HG02798 (cell line): ENCODE results near the gene SERPINH1.
A peak's percentile ranks its signal among the peaks of the same experiment; 100 is the strongest.

Experiments
- ATAC-seq: cut with Tn5 transposase; IDR thresholded peaks from one replicate; pipeline ENCODE4 v1.9.1; 2021; ENCODE audit warnings: mild to moderate bottlenecking; ENCODE audit not compliant: unreplicated experiment, poor library complexity

Gene SERPINH1

DNA sequence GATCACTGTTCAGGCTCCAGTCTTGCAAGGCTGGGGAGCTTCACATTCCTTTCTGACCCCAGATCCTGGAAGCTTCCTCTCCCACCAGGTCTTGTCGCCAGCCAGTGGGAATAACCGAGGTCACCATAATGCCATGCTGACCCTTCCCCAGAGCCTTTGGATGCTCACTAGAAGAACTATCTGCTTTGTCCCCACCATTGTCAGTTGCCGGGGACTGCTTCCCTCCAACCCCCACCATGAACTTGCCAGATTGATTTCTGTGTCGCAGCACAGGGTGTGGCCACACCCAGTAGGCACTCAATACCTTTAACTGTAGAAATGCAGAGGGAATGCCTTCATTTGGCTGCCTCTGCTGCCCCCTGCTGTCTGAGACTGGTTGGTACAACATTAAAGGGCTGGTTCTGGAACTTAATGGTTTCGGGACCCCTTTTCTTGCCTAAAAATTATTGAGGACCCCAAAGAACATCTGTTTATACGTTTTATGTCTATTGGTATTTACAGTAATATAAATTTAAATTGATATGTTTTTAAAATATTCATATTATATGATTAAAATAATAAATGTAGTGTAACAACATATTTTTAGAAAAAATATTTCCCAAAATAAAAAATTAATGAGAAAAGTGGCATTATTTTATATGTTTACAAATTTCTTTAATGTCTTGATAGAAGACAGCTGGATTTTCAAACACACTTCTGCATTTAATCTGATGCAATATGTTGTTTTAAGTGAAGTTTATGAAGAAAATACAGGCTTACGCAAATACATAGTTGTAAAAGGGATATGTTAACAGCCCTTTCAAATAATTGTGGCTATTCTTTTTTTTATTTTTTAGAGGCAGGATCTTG lies 29.6 kb upstream of the SERPINH1 start:
- peak; percentile 35 for ATAC-seq

DNA sequence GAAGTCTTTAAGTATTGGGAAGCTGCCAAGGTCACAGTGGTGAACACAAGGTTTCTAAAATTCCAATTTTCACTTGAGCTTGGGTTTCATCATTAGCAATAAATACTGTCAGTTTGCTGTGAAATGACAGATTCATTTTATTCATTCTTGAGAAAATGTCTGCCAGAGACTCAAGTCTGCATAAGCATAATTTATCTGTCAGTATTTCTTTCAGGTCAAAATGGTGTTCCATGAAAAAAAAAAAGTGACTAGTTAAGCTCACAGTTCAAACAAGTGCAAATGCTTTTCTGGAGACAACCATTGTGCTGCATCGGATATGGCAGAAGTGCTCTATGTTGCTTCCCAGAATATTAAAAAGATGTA lies 28.2 kb upstream of the SERPINH1 start:
- ATAC-seq = no peak

DNA sequence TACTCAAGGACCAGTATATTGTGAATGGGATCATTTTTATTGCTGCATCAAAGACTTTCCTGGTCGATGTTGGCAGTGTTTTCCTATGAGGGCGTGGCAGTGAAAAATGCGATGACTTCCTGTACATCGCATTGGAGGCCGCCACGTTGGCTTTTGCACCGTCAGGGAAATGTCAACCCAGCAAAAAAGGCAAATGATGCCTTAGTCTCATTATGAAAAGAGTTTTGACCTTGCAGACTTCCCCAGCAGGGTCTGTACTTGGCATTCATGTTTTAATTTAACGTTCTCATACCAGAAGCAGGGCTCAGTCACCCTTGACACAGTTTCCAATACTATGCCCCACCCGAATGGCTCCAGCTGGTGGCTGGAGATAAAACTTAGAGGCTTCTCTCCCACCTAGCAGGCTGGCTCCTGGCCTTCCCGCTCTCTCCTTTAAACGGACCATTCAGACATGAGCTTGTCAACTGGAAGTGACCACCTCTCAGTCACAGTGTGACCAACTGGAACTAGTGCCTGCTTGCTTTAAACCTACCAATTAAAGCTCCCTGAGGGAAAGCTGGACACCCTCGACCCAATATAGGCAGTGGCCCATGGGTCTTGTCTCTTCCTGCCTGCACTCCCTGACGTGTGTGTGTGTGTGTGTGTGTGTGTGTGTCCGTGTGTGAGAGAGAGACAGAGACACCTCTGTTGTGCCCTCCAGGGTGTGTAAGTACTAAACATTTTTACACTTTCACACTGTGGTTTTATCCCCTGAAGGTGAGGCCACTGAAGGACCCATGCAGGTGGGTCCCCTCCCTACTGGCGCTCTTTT lies 27.6 kb upstream of the SERPINH1 start:
- no peak for ATAC-seq

DNA sequence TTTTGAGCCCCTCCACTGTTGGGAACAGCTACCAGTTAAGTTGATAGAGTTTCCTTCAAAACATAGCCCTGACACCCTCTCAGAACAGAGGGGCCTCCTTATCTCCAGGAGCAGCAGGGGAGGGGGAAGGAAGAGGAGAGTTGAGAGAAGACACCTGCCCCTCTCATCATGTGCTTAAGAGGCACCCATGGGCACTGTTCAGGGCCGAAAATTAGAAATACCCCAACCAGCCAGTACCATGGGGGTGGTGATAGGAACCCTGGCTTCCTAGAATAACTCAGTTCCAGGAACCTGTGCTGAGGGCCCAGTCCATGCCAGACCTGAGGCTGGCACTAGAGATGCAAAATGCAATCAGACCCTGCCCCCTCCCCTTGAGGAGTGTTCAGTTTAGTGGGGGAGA lies 27.0 kb upstream of the SERPINH1 start:
- no peak for ATAC-seq

DNA sequence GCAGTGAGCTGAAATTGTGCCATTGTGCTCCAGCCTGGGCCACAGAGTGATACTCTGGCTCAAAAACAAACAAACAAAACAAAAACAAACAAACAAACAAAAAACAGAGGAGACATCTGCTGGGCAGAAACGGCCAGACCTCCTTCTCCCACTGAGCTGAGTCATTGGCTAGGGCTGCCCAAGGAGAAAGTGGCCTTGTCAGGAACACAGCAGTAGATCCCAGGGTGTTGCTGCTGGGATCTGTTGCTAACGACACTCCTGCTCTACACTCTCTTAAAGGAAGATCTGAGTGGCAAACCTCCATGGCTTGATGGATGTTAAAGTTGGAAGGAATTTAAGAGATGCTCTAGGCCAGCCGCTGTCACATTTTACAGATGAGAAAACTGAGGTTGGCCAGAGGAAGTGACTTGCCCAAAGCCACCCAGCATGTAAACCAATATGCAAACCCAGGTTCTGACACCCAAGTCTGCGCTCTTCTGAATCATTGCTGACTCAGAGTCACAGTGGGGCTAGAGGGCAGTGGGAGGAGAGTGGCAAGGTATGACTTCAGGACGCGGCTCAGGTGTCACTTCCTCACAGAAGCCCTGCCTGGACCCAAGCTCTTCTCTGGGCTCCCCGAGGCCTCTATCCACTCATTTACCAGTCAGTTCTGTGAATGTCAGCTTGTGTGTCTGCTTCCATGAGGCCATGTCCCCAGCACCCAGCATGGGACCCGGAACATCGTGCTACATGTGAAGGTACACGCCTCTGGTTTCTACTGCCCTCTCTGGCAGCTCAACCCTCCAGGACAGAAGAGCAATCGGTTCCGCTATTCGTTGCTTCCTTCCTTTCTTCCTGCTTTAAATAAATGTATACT lies 25.0 kb upstream of the SERPINH1 start:
- peak; percentile 86 for ATAC-seq

DNA sequence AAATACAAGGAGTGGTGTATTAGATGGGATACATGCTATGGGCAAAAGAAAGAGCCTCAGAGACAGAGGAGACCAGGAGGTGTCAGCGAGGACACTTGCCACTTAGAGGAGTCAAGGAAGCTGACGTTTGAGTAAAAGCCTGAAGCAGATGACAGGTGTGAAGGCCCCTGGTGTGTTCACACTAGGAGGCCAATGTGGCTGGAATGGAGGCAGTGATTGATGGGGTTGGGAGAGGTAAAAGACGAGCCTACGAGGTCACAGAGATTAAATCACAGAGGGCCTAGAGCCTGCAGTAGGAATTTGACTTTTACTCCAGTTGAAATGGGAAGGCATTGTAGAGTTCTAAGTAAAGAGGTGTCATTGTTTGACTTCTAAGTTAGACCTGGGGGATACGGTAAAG lies 24.3 kb upstream of the SERPINH1 start:
- no peak for ATAC-seq

DNA sequence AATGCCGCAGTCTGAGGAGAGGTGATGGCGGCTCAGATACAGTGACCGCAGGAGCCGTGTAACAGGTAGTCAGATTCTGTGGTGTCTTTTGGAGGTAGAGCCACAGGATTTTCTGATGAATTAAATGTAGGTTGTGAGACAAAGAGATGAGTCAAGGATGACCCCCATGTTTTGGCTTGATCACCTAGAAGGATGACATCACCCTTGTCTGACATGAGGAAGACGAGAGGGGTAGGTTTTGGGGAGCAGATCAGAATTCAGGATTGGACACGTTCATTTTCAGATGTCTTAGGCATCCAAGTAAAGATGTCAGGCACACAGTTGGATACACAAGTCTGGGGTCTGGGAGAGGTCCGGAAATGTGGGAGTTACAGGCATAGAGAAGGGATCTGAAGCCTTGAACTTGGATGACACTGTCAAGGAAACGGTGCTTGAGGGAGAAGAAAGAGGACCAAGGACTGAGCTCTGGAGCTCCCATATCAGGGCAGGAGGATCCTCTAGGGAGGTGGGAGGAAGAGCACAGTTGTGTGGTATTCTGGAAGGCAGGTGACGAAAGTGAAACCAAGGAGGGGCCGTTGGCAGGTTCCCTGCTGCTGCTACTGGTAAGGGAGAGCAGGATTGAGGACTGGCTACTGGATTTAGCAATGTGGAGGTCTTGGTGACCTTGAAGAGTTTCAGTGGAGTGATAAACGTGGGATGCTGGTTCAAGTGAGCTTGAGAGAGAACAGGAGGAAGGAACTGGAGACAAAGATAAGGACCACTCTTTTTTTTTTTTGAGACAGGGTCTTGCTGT lies 23.7 kb upstream of the SERPINH1 start:
- no peak for ATAC-seq

DNA sequence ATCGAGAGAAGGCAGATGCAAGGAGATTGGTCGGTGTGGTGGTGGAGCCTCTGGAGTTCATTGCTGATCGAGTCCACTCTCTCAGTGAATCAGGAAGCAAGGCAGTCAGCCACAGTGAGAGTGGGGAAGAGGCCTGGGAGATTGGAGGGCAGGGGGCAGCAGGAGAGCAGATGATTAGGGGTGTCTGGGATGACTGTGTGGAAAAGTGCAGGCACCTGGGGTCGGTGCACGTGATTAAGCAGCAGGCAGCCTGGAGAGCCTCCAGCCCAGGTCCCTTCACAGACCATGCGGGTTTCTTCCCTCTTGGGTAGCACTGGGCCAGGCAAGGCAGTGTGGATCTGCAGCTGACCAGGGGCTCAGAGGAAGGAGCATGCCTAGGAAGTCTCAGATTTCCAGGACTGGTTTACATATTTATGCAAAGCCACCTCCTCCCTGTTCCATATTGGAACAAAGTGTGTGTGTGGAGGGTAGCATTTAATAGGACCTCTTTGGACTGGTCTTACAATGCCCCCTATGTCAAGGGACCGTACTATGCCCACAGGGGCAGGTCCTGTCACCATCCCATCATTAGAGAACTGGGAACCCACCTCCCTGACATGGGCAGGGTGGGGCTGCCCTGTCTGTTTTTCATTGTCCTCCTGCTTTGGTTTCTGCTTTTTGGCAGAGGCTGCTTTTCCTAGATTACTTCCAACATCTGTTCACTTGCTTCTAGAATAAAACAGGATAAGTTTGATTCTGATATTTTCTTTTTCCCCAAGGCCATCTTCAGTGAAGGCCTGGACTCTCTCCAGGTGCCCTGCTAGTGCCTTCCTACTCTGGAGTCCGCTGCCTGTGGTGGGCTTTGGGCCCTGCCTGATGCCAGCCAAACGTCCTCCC lies 22.4 kb upstream of the SERPINH1 start:
- no peak for ATAC-seq

DNA sequence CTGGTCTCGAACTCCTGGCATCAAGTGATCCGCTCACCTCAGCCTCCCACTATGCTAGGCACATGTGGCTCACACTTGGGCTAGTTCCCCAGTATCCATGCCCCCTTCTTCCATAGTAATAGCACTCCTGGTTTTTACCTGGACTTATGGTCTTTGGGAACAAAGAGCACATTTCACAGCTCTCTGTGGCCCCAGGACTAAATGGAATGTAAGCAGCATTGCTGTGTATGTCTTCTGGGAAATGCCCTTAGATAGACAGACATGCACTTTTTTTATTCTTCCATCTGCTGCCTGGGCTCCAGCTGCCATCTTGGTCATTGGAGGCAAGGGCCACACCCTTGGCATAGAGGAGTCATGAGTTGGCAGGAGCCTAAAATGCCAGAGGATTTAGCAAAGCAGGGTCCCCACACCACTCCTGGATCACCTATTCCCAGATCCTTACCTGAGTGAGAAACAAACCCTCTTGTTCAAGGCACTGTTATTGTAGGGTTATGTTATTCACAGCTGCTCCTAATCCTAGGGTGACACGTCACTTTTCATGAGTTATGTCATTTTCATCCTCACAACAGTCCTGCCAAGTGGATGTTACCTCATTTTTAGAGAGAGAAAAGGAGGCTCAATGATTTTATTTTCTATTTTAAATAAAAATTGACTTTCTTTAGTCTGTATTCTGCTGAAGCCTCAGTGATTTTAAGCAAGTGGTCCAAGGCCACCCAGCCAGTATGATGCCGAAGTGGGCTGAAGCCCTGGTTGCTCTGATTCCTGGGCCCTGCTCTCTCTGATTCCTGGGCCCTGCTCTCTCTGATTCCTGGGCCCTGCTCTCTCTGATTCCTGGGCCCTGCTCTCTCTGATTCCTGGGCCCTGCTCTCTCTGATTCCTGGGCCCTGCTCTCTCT lies 20.6 kb upstream of the SERPINH1 start:
- ATAC-seq = no peak

DNA sequence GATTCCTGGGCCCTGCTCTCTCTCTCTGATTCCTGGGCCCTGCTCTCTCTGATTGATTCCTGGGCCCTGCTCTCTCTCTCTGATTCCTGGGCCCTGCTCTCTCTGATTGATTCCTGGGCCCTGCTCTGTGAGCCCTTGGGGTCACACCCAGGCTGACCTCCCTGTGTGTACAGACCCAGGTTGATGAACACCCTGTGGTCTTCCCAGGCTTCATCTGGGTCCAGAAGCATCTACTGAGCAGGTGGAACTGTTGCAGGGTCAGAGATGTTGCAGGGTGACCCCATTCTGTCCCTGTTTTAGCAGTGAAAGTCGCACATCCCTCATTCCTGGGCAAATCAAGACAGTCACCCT lies 20.0 kb upstream of the SERPINH1 start:
- no peak for ATAC-seq

DNA sequence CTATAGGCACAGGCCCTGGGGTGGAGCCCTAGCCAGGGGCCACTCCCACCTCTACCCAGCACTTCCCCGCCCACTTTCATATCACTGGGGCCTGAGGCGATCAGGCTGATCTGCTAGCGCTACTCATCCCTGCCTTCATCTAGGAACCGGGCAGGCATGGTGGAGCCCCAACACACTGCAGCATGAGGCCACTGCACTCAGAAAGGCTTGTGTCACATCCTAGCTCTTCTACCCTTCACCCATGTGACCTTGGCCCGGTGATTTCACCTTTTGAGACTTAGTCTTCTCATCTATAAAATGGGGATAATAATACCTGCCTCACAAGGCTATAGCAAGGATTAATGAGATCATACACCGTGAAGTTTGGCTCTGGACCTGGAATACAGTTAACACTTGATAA lies 18.2 kb upstream of the SERPINH1 start:
- ATAC-seq = no peak

DNA sequence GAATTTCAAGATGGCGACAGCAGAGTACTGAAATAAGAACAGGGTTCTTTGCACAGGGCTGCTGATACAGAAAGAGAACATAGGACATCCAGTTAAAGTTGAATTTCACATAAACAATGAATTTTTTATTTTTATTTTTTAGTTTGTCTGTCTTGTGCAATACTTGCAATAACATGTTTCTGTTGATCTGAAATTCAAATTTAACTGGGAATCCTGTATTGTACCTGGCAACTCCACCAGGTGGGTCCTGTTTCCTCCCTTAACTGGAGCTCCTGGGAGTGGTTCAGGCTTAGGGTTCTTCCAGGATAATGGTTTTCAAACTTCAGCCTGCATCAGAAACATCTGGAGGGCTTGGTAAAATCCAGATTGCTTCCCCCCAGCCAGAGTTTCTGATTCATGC lies 14.9 kb upstream of the SERPINH1 start:
- ATAC-seq = no peak

DNA sequence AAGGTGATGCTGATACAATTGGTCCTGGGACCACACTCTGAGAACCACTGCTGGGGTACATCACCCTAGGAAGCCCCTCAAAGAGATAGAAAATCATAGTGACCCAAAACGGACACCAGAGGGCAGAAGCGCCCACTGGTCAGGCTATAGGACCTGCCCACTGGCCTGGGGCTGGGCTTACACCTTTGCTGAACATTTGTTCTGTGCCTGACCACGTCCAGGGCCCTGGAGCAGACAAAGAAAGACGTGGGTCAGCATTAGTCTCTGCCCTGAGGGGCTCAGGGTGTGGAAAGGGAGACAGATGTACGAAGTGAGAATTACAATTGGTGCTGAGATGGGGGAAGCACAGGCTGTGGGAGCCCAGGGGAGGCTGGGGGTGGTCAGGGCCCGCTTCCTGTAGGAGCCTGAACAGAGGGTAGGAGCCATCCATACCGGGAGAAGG lies 14.4 kb upstream of the SERPINH1 start:
- no peak for ATAC-seq

DNA sequence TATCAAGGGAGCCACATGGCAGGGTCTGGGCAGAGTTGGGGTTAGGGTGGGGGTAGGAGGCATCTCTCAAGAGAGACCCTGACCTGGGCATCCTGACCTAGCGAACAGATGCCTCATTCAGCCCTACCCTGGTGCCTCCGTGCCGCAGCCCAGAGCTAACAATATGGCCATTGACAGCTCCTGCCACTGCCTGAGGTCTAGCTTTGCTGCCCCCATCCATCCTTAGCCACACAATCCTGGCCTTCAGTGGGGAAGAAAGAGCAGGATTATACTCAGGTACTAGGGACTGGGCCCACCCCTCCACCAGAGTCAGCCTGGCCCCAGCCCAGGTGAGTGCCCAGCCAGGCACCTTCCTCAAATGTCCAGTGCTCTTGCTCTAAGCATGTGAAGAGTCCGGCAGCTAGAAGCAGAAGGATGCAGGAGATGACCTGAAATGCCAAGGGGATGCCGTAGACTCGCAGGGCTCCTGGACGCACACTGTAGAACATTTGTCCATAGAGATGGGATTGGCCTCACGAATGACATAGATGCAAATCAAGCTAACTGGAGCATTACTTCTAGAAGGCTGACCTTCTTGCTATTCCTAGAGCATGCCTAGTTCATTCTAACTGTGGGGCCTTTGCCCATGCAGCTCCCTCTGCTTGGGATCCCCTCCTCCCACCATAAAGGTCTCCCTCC lies 13.3 kb upstream of the SERPINH1 start:
- ATAC-seq = no peak

DNA sequence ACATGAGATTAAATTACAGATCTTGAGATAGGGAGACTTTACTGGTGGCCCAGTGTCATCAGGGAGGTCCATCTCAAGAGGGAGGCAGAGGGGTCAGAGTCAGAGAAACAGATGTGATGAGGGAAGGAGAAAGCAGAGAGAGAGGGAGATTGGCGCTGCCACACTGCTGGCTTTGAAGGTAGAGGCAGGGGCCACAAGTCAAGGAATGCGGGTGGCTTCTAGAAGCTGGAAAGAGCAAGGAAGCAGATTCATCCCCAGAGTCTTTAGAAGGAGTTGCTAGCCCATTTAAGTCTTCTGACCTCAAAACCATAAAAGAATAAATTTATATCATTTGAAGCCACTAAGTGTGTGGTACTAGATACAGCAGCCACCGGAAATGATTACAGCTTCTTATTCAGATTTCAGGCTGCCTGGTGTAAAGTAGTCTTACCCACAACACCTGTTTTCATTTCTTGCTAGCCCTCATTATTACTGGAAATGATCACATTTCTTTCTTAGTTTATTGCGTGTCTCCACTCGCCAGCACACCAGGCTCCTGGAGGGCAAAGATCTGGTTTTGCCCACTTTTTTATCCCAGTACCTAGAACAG lies 12.6 kb upstream of the SERPINH1 start:
- no peak for ATAC-seq

DNA sequence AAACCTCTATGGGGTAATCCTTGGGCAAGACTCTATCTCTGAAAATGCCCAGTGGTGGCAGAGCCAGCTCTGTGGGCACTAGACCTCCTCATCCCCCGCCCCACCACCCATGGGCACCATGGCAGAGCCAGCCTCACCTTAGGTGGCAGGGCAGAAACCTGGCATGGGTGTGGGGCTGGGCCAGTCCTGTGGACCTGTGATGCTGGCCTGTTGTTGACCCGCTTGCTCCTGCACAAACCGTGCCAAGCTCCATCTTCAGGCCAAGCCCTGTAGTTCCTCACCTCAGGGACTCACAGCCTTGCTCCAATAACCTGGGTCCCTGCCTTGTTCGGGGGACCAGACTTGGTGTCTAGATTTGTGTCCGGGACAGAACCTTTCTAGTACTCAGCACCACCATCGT lies 8.9 kb upstream of the SERPINH1 start:
- no peak for ATAC-seq

DNA sequence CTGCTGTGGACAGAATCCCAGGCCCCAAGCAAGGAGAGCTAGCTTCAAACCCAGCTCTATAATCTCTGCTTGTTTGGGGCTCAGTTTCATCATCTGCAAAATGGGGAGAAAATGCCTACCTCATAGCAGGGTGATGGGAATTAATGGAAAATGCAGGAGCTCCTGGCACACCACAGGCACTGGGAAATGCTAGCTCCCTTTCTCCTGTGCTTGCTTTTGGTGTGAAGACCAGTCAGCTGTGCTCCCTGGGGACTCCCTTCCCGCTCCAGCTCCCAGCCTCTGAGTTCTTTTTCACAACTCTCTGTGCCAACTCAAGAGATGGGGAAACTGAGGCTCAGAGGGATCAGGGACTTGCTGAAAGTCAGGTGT lies 8.2 kb upstream of the SERPINH1 start:
- no peak for ATAC-seq
